HepG2 (cell line): ENCODE data around the gene ADAM15. TPM values are rescaled to one million over a fixed set of nuclear protein-coding genes. Genes with fewer than 3 reads are reported as not detected.

ENCODE experiments used
- HINFP ChIP-seq: sonication (generic); formaldehyde crosslinking; IDR thresholded peaks from 2 replicates; pipeline ENCODE4 v1.4.0; 2020; ENCODE audit warnings: low read depth, mild to moderate bottlenecking, missing genetic modification reagents
- KDM6A ChIP-seq: IDR thresholded peaks from 2 replicates; pipeline ENCODE4 v1.6.1; 2016; ENCODE audit warnings: low read depth
- LCORL ChIP-seq, 2 experiments: fragments of 450-650 bp in 1 of 2; sonication (generic) in 1 of 2; formaldehyde crosslinking in 1 of 2; IDR thresholded peaks; 2 replicates each; pipeline versions ENCODE4 v1.5.0 to v1.6.1; 2017 to 2020; ENCODE audit warnings: antibody characterized with exemption in 1 of 2, missing genetic modification reagents in 1 of 2
- MATR3 ChIP-seq: sonication (generic); formaldehyde crosslinking; IDR thresholded peaks from 2 replicates; pipeline ENCODE4 v1.4.0; 2020; ENCODE audit warnings: missing genetic modification reagents
- MXD3 ChIP-seq: IDR thresholded peaks from 2 replicates; pipeline ENCODE4 v1.6.1; 2016; ENCODE audit warnings: mild to moderate bottlenecking, missing biosample characterization, missing genetic modification reagents
- PHB2 ChIP-seq: fragments of 450-650 bp; IDR thresholded peaks from 2 replicates; pipeline ENCODE4 v1.6.1; 2018; ENCODE audit not compliant: partially characterized antibody
- PRPF4 ChIP-seq: fragments of 200-400 bp; formaldehyde crosslinking; IDR thresholded peaks from 2 replicates; pipeline ENCODE4 v1.6.1; 2016; ENCODE audit warnings: low read length, low read depth; ENCODE audit not compliant: poor library complexity, severe bottlenecking
- SP2 ChIP-seq: sonication (generic); formaldehyde crosslinking; IDR thresholded peaks from 2 replicates; pipeline ENCODE4 v1.5.1; 2020; ENCODE audit warnings: mild to moderate bottlenecking, missing genetic modification reagents
- THAP11 ChIP-seq: IDR thresholded peaks from 2 replicates; pipeline ENCODE4 v1.6.1; 2016; ENCODE audit warnings: missing biosample characterization, missing genetic modification reagents
- TOE1 ChIP-seq: sonication (generic); formaldehyde crosslinking; IDR thresholded peaks from 2 replicates; pipeline ENCODE4 v1.4.0; 2020; ENCODE audit warnings: mild to moderate bottlenecking, missing genetic modification reagents
- TOPORS ChIP-seq: sonication (generic); formaldehyde crosslinking; IDR thresholded peaks from 2 replicates; pipeline ENCODE4 v1.8.0; 2023; ENCODE audit warnings: mild to moderate bottlenecking, missing genetic modification reagents
- ZNF121 ChIP-seq: sonication (generic); formaldehyde crosslinking; IDR thresholded peaks from 2 replicates; pipeline ENCODE4 v1.5.0; 2020; ENCODE audit warnings: mild to moderate bottlenecking, missing genetic modification reagents
- ZNF275 ChIP-seq: sonication (generic); formaldehyde crosslinking; IDR thresholded peaks from 2 replicates; pipeline ENCODE4 v1.8.0; 2022; ENCODE audit warnings: missing genetic modification reagents, mild to moderate bottlenecking, inconsistent platforms, borderline replicate concordance
- ZNF569 ChIP-seq: sonication (generic); formaldehyde crosslinking; IDR thresholded peaks from 2 replicates; pipeline ENCODE4 v1.5.0; 2020; ENCODE audit warnings: mild to moderate bottlenecking, missing genetic modification reagents, moderate library complexity, borderline replicate concordance
- ZNF644 ChIP-seq: IDR thresholded peaks from 2 replicates; pipeline ENCODE4 v1.6.1; 2016; ENCODE audit warnings: low read depth
- ZZZ3 ChIP-seq: sonication (generic); formaldehyde crosslinking; IDR thresholded peaks from 2 replicates; pipeline ENCODE4 v1.4.0; 2020; ENCODE audit warnings: missing genetic modification reagents, mild to moderate bottlenecking, borderline replicate concordance
- polyA plus RNA-seq, 8 experiments: library from polyadenylated mRNA; depleted of rRNA in 3 of 8; stranded (reverse) in 7 of 8; unstranded in 1 of 8; fragments of >200 nt; fragmentation: Illumina TruSeq in 4 of 8; extraction: Trizol in 4 of 8; gene quantifications; 2 replicates each; pipeline versions ENCODE4 v1.2.1 to v1.2.3, GENCODE V29; 2011 to 2016; ENCODE audit warnings: low read depth in 4 of 8, missing spikeins in 1 of 8, mixed read lengths in 1 of 8; ENCODE audit not compliant: insufficient read depth in 1 of 8
- total RNA-seq, 5 experiments: library from RNA; depleted of rRNA; stranded (reverse); fragments of >200 nt; fragmentation: Illumina TruSeq; extraction: Trizol; gene quantifications; 2 replicates each; pipeline ENCODE4 v1.2.3, GENCODE V29; 2016; ENCODE audit warnings: low read depth in 1 of 5
- TF ChIP-seq, protein P1 (sequence below): sonication (generic); formaldehyde crosslinking; IDR thresholded peaks from 2 replicates; pipeline ENCODE4 v1.4.0; 2020; ENCODE audit warnings: missing genetic modification reagents; ENCODE audit errors: not compliant biosample characterization
- TF ChIP-seq, protein P2 (sequence below): sonication (generic); formaldehyde crosslinking; IDR thresholded peaks from 2 replicates; pipeline ENCODE4 v1.5.0; 2020; ENCODE audit warnings: mild to moderate bottlenecking, missing genetic modification reagents

The ADAM15 gene
- total and polyA plus RNA-seq, 2 of the 13 experiments (the other 11 are each of a cell fraction or from before 2014, with no cell fraction given): 17.9 to 25.6 TPM

GRCh38 chr1:155070721-155071569, 19.8 kb downstream of the ADAM15 start (continued):
- no peak for TF ChIP-seq LCORL (IDR thresholded peaks at IDR 0.05)
- TF ChIP-seq LCORL (CRISPR knock-in tag; IDR thresholded peaks at IDR 0.05): no peak
- TF ChIP-seq KDM6A (CRISPR knock-in tag): no peak
- 0 out of 2 replicates have a peak, but pooled peaks have one; percentile 44 for TF ChIP-seq MXD3
- no peak for TF ChIP-seq ZNF275 (CRISPR knock-in tag)
- TF ChIP-seq ZNF569 (CRISPR knock-in tag): no peak
- no peak for TF ChIP-seq ZZZ3 (CRISPR knock-in tag)
- no peak for TF ChIP-seq TOE1 (CRISPR knock-in tag)
- no peak for TF ChIP-seq PHB2
- TF ChIP-seq, protein P1, sequence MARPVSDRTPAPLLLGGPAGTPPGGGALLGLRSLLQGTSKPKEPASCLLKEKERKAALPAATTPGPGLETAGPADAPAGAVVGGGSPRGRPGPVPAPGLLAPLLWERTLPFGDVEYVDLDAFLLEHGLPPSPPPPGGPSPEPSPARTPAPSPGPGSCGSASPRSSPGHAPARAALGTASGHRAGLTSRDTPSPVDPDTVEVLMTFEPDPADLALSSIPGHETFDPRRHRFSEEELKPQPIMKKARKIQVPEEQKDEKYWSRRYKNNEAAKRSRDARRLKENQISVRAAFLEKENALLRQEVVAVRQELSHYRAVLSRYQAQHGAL (CRISPR knock-in tag): no peak
- TF ChIP-seq PRPF4: no peak
- TF ChIP-seq TOPORS (CRISPR knock-in tag): no peak
- TF ChIP-seq ZNF121 (CRISPR knock-in tag): peak; percentile 60; the same call in 1 of the 2 replicates
- no peak for TF ChIP-seq MATR3
- TF ChIP-seq THAP11 (CRISPR knock-in tag): peak; percentile 28; the same call in 1 of the 2 replicates
- no peak for TF ChIP-seq HINFP
- TF ChIP-seq SP2 (CRISPR knock-in tag): no peak
- TF ChIP-seq, protein P2, sequence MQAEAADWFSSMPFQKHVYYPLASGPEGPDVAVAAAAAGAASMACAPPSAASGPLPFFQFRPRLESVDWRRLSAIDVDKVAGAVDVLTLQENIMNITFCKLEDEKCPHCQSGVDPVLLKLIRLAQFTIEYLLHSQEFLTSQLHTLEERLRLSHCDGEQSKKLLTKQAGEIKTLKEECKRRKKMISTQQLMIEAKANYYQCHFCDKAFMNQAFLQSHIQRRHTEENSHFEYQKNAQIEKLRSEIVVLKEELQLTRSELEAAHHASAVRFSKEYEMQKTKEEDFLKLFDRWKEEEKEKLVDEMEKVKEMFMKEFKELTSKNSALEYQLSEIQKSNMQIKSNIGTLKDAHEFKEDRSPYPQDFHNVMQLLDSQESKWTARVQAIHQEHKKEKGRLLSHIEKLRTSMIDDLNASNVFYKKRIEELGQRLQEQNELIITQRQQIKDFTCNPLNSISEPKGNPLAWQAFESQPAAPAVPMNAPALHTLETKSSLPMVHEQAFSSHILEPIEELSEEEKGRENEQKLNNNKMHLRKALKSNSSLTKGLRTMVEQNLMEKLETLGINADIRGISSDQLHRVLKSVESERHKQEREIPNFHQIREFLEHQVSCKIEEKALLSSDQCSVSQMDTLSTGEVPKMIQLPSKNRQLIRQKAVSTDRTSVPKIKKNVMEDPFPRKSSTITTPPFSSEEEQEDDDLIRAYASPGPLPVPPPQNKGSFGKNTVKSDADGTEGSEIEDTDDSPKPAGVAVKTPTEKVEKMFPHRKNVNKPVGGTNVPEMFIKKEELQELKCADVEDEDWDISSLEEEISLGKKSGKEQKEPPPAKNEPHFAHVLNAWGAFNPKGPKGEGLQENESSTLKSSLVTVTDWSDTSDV (CRISPR knock-in tag): no peak
- TF ChIP-seq ZNF644: no peak
